Stimulated activated CD4-positive, alpha-beta T cell treated with anti-CD3 and anti-CD28 coated beads, Interleukin-1b, Interleukin-23, amount 100 ng/mL, for 4 hours (primary cell): Measurements from ENCODE around the gene ATP6V1F.

ENCODE experiments used
- DNase-seq, 2 donors: peaks; one replicate each; pipeline ENCODE4 v3.0.0-alpha.2; 2020; ENCODE audit warnings: low read depth in 2 of 2

ATP6V1F gene

GRCh38 chr7:128867842-128868623 lies 5.4 kb downstream of the ATP6V1F start:
- DNase-seq: no peak

DNA sequence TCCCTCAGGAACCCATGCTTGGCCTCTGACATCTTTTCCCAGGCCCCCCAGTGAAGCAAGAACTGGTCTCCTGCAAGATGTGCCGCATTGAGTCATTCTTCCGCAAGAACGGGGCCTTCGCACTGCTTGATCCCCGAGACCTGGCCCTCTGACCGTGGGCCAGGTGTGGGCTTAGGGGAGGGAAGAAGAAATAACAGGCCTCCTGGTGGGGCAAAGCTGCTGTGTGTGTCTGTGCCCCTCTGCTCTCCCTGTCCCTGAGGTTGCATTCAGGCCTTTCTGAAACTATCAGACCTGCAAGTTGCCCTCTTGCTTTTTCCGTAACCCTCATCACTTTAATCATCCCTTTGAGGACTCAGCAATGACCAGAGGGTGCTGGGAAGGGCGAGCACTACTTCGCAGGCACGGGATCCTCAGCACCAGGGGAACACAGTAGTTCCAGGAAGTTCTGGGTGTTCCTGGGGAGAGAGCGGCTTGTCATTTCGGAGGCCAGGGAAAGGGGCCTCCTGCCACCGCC lies 6.0 kb downstream of the ATP6V1F start:
- DNase-seq: no peak

DNA sequence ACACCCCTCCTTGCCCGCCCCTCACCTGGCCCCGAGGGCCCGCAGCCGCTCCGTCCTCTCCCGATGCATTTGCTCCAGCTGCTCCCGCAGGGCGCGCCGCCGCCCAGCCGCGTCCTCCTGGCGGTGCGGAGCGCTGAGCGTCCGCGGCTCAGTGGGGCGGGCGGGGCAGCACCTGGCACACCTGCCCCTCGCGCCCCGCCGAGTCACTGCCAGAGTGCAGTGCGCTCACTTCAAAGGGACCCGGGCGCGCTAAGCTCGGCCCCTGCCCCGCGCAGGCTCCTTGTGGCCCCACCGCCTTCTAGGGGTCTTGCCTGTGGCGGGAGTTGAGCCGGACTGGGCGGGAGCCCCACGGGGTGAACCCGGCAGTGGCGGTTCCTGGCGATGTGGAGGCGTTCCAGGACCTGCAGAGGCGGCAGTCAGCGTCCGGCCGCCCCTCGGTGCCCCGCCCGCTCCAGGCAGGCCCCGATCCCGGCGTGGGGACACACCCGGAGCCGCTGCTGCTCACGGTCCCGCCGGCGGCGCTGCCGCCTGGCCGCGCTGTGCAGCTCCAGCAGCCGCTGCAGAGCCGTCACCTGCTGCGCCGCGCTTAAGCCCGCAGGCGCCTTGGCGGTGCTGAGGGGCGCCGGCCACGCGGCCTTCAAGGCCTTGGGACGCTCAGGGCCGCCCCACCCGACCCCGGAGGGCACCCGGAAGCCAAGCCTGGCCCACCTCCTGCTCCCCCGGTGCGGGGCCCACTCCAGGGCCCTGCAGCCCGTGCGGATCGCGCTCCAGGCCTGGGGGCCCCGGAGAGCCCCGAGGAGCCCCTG lies 6.7 kb downstream of the ATP6V1F start:
- DNase-seq: peak; percentile 21 to 41

- DNase-seq: peak in 1 of 2 donors; percentile 14
These were observed 7.3 kb downstream of the ATP6V1F start for GRCh38 chr7:128869944-128870285.

DNA sequence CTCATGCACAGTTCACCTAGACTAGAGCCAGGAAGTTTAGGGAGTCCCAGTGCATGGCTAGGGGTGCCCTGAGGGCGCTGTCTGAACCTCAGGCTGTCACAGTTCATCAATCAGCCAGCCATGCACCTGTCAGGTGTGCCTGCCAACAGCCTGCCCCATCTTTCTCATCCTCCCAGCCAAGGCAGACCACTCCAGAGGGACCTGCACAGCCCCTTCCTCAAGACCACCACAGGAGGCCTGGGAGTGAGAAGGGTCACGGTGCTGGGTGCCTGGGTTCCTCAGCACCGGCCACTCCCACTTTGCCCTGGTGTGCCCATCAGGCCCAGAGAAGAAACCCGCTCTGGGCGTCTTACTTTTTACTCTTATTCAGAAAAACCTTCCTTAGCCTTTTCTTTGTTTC lies 8.4 kb downstream of the ATP6V1F start:
- DNase-seq: no peak

GRCh38 chr7:128872394-128872824 lies 9.8 kb downstream of the ATP6V1F start:
- DNase-seq: no peak

GRCh38 chr7:128873234-128873633 lies 10.6 kb downstream of the ATP6V1F start:
- no peak for DNase-seq

- DNase-seq: no peak
These were observed 11.7 kb downstream of the ATP6V1F start for GRCh38 chr7:128874140-128875031.

GRCh38 chr7:128875523-128875948 lies 12.9 kb downstream of the ATP6V1F start:
- DNase-seq: no peak

- no peak for DNase-seq
These were observed 13.5 kb downstream of the ATP6V1F start for GRCh38 chr7:128876127-128876526.

DNA sequence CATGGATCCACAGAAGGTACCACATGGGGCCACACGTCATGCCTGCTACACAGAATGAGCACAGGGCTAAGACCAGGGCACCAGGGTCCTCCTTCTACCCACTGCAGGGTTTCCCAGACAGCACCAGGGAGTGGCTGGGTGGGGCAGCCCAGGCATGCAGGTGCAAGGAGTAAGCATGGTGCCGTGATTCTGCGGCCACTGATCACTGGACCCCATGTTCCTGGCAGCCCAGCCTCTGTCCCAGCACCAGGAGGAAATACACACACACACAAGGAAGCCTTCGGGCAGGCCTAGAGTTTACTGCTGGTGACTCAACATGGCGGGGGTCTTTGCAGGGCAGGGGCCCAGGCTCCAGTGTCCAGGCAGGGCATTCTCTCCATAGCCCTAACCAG lies 13.9 kb downstream of the ATP6V1F start:
- DNase-seq: no peak

GRCh38 chr7:128876978-128877755 lies 14.5 kb downstream of the ATP6V1F start:
- DNase-seq: no peak

DNA sequence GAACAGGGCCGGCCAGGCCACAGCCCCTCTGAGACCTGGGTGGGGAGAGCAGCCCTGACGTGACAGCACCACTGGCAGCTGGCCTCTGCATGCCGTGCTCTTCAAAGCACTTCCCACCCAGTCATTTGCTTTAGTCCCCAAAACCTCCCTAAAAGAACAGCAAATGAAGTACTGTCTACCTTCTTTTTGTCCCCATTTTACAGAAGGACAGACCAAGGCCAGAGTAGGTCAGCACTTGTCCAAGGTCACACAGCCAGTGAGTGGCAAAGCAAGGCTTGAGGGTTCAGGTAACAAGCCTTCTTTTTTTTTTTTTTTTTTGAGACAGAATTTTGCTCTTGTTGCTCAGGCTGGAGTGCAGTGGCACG lies 15.1 kb downstream of the ATP6V1F start:
- no peak for DNase-seq

- DNase-seq: no peak
These were observed 15.8 kb downstream of the ATP6V1F start for GRCh38 chr7:128878226-128879105.

GRCh38 chr7:128879461-128879938 lies 16.8 kb downstream of the ATP6V1F start:
- no peak for DNase-seq

GRCh38 chr7:128879939-128880746 lies 17.5 kb downstream of the ATP6V1F start:
- no peak for DNase-seq

DNA sequence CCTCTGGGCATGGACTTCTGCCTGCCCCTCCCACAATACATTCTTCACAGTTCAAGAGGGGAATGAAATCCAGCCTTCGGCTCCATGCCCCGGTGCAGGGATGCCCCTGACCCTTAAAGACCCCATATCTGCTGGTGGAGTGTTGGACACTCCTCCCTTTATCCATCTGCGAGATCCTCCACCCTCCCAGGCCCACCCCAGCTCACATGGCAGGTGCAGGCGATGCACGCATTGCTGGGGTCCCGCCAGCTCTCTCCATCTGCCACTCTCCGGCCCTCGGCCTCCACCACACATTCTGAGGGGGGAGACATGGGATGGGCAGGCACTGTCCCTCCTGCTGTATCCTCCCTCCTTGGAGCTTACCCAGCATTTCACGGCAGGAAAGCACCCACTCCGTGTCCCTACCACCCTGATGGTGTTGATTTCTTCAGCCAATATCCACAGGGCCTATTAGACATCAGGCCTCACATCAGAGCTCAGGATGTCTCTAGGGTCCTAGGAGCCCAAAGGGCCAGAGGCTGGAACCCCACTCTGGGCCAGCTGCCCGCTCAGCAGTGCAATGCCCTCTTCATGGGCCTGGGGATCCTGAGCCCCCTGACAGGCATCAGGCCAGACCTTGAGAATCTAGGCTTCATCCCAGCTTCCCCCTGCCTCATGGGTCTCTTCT lies 18.3 kb downstream of the ATP6V1F start:
- DNase-seq: no peak

- no peak for DNase-seq
These were observed 18.9 kb downstream of the ATP6V1F start for GRCh38 chr7:128881458-128882125.
